Measurements from ENCODE around the gene PLLP.

- TF ChIP-seq CTCF (IDR thresholded peaks at IDR 0.05) (no peak), EP300 (IDR thresholded peaks at IDR 0.05) (no peak), POLR2A (IDR thresholded peaks at IDR 0.05) (no peak)
These were observed 59.7 kb downstream of the PLLP start for GRCh38 chr16:57224651-57225335.

All from upper lobe of left lung (tissue), 4 donors.